HG02870 (cell line): ENCODE data around the gene SLC10A2.
A peak's percentile ranks its signal among the peaks of the same experiment; 100 is the strongest.
"Not testable (repeated sequence)": the region's sequence is repeated elsewhere in the genome, so short reads cannot be mapped to it uniquely, and the experiment has no call there.

Experiments used
- ATAC-seq: cut with Tn5 transposase; IDR thresholded peaks from one replicate; pipeline ENCODE4 v1.9.1; 2021; ENCODE audit warnings: mild to moderate bottlenecking, moderate library complexity; ENCODE audit not compliant: unreplicated experiment

Gene SLC10A2, protein sequence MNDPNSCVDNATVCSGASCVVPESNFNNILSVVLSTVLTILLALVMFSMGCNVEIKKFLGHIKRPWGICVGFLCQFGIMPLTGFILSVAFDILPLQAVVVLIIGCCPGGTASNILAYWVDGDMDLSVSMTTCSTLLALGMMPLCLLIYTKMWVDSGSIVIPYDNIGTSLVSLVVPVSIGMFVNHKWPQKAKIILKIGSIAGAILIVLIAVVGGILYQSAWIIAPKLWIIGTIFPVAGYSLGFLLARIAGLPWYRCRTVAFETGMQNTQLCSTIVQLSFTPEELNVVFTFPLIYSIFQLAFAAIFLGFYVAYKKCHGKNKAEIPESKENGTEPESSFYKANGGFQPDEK

DNA sequence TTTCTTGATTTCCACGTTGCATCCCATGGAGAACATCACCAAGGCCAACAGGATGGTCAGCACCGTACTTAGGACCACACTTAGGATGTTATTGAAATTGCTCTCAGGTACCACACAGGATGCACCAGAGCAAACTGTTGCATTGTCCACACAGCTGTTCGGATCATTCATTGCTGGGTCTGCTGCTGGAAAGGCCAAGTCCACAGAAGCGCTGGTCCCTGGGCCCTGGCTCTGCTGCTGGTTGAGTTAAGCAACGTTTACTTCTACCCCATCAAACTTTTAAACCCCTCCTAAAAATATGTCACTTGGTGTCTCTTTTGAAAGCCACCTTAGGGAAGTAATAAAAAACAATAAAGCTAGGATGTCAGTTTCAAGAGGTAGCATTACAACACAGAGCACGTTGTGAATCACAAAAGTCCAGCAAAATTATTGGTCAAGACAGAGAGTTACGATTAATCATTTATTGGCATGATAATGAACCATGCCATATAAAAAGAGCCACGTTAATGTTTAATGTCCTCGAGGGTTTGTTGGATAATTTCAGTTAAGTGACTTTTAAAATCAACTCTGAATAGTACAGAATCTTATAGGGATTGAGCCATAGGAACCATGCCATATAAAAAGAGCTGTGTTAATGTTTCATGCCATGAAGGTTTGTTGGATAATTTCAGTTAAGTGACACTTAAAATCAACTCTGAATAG lies at the start of gene SLC10A2:
Gene SLC10A2, minus strand, starts transcription at position 339 of the 702 bp plus-strand sequence. Its CDS starts 168 bp downstream, at position 171.
- no peak for ATAC-seq

DNA sequence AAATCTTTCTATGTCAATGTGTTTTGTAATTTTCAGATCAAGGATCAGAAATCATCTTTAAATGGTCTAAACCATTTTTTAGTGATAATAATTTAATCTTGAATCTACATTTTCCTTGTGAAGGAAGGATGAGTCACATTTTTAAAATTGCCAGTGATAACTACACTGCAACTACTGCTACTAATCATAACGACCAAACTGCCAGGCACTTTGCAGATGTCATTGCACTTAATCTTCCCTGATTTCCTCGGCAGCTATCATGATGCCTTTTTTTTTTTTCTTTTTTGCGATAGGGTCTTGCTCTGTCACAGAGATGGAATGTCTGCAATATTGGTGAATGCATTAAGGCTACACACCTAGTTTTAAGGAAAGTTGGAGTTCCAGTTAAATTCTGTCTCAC lies 41.4 kb upstream of the SLC10A2 start:
- no peak for ATAC-seq

DNA sequence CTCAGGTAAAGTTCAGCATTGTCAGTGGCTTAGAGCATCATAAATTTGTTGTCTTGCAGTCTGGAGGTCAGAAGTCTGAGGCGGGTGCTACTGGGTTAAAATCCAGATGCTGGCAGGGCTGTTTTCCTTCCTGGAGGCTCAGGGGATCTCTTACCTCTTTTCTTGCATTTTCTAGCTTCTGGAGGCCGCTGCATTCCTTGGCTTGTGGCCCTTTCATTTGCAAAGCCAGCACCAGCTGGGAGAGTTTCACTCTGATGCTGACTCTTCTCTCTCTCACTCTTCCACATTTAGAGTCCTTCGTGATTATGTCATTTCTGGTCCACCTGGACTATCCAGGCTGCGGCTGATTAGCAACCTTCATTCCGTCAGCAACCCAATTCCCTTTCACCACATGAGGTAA lies 38.1 kb upstream of the SLC10A2 start:
- no peak for ATAC-seq

DNA sequence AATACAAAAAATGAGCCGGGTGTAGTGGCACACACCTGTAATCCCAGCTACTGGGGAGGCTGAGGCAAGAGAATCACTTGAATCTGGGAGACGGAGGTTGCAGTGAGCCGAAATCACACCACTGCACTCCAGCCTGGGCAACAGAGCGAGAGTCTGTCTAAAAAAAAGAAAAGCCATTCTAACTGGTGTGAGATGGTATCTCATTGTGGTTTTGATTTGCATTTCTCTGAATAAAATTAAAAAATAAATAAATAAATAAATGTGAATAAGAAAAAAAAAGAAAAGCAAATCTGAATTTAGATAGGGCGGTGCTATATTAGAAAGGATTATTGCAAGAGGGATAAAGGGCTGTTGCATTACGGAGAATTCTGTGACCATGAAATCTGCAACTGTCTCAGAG lies 37.2 kb upstream of the SLC10A2 start:
- ATAC-seq: not testable (repeated sequence)

DNA sequence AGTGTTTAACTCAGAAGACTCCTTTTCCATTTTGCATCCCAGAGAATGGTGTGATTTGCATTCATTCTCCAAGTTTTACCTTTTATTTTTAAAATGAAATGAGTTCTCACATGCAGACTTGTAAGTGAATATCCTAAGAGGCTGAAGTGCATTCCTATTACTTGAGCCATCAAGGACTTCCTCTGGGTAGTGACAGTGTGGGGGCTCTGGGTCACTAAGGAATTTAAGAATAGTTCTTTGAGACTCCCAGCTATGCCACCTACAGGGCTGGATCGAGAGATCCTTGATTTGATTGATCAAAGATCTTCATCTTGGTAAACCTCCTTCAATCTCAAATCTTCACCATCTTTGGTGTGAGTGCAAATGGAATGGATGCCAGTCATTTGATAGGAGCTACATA lies 36.3 kb upstream of the SLC10A2 start:
- ATAC-seq: no peak

DNA sequence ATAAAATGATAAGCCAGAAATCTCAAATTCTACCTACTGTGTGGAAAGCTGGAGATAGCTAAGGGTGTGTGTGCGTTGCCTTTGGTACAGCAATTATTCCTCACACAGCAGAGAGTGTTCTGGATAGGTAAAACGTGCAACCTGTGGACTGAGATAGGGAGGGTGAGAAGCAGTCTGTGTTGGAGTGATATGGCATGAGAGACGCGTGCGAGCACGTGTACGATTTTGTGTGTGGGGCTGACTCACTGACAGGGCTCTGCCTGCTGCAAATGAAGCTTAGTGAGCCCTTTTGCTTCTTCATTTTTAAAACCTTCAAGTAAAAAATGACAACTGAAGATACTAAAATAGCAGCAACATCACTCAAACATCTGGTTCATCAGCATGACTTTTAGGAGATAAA lies 35.7 kb upstream of the SLC10A2 start:
- no peak for ATAC-seq

DNA sequence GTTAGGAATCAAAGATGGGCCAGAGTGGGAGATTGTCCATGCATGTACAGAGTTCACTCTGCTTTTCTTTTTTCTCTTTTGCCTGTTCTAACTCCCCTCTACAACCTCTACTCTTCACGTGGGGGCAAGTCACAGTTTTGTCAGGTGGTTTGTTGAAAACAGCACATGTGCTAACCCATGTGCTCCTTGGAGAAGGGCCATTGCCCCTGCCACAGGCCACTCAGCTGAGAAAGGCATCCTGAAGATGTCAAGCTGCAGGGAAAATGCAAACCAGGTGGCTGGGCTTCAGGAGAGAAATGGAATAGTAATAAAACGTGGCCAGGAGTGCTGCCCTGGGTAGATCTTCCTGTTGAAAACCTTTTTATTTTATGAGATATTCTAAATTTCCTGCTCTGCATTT lies 35.3 kb upstream of the SLC10A2 start:
- ATAC-seq: no peak

DNA sequence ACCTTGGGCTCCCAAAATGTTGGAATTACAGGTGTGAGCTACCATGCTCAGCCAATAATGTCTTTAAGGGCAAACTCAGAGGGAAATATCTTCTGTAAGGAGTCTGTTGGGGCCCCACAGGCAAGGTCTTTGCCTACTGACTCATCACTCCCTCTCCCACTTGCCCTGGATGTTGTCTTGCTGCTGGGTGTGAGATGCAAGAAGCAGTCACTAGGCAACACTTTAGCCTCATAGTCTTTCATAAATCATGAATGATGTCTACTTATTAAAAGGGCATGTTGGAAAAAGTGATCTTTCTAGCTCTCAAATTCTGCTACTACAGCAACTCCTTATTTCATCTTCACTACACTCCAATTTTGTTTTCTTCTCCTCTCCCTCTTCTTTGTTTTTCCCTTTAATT lies 34.6 kb upstream of the SLC10A2 start:
- ATAC-seq: no peak

DNA sequence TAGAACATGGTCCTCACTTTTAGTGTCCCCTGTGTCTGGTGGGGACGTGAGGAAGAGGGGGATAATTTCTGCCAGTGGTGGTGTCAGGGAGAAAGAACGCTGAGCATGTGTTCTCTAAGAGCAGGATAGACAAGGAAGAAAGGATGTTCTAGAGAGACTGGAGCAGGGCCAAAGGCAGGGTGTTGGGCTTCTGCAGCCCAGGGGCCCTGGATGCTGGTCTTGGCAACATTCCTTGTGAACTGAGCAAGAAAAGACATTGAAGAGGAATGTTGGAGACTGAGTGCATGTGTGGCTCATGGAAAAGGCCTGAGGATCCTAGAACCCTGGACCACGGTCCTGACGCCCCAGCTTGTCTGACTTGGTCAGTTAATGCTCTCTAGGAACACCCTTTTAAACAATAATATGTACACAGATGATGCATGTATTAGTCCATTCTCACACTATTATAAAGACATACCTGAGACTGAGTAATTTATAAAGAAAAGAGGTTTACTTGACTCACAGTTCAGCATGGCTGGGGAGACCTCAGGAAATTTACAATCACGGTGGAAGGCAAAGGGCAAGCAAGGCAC lies 33.6 kb upstream of the SLC10A2 start:
- no peak for ATAC-seq

DNA sequence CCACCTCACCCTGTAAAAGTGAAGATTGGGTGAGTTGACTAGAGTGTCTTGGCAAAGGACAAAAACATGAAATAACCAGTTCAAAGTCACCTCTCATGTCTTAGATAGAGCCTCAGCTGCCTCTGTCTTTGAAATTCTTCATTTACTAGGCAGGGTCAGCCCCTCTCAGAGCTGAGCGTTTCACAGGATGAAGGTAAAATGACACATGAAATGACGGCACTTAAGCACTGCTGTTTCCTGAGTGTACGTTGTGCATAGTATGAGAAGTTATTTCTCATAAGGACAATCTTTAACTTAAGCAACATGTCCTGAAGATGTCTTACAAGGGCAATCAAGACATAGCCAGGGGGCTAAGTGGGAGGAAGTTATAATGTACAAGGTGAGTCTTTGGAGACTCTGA lies 32.3 kb upstream of the SLC10A2 start:
- no peak for ATAC-seq

DNA sequence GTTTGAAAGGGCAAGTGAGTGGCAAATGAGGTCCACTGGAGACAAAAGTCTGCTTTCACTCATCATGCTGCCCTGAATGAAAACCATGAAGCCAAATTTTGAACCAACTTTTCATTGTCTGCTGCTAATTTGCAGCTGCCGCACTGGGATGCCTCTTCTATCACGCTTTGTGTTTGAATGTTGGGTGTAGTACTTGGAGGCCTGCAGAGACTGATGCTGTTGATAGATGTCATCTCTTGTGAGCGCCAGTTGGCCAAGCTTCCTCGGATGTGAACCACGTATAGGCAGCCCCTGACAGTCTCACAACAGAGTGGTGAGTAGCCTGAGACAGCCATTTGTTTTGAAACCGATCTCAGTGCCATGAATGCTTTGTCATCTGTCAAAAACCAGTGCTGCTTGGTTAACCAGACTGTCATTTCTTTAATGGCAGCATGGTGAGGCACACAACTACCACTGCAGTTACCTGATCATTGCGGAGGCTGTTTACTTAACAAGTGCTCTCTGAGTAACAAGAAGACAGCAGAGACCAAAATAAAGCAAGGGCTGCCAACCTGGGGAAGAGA lies 31.2 kb upstream of the SLC10A2 start:
- no peak for ATAC-seq

DNA sequence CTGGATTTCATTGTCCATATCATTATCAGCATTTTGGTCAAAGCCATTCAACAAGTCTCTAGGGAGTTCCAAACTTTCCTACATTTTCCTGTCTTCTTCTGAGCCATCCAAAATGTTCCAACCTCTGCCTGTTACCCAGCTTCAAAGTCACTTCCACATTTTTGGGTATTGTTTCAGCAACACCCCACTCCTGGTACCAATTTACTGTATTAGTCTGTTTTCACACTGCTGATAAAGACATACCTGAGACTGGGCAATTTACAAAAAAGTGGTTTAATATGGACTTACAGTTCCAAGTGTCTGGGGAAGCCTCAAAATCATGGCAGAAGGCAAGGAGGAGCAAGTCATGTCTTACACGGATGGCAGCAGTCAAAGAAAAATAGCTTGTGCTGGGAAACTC lies 27.4 kb upstream of the SLC10A2 start:
- ATAC-seq: not testable (repeated sequence)

DNA sequence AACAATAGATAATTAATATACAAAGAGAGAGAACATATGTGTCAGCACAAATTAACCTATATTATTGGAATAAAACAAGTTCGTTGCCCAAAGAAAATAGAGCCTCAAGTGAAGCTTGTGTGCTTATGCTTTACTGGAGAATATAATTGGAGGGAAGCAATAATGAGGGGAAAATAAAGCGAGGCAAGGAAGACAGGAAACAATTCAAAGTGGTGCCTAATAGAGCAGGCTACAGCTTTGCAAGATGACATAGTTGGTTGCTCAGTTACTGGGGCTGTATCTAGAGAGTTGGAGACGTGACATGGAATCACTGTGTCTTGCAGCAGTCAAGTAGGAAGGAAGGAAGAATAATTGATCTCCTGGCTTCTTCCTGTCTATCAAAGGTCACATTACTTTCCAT lies 21.1 kb upstream of the SLC10A2 start:
- ATAC-seq: no peak

DNA sequence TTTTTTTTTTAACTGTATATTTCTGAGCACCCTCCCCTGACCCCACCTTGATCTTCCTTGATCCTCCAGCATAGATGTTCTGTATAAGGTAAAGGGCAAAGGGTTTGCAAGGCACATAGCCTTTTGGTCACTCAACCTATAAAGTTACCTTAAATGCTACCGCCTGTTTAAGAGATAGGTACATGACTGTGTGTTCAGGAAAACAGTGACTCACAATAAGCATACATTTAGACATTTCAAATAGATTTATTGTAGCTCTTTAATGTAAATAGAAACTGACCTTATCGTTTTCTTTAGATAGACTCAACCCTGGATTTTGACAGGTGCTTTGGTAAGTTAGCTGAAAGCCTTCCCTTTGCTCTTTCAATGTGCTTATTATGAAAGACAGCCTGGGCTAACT lies 15.2 kb upstream of the SLC10A2 start:
- no peak for ATAC-seq

DNA sequence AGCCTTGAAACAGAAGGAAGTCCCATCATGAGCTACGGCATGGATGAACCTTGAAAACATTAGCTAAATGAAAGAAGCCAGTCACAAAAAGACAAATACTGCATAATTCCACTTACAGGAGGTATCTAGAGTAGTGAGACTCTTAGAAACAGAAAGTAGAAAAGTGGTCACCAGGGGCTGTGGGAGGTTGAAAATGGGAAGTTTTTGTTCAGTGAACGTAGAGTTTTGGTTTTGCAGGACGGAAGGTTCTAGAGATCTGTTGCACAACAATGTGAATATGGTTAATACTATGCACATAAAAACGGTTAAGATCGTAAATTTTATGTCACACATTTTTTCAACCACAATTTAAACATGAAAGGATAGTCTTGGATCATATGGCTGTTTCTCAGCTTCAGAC lies 11.9 kb upstream of the SLC10A2 start:
- peak; percentile 85 for ATAC-seq

DNA sequence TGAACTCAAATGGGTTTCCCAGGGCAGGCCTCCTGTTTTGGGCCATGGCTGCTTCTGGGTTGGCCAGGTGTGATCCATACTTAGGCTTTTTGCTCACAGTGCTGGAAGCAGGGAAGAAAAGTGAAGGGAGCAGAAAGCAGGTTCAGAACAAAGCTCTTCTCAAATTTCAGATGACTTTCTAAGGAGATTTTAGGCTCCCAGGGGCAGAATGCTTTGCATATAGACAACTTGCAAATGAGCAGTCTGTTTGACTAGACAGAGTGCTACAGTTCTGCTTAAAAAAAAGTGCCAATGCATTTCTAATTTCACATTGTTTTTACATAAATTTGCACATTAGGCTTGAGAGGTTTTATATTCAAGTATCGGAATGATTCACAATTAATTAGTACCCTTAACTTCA lies 2.6 kb upstream of the SLC10A2 start:
- no peak for ATAC-seq

DNA sequence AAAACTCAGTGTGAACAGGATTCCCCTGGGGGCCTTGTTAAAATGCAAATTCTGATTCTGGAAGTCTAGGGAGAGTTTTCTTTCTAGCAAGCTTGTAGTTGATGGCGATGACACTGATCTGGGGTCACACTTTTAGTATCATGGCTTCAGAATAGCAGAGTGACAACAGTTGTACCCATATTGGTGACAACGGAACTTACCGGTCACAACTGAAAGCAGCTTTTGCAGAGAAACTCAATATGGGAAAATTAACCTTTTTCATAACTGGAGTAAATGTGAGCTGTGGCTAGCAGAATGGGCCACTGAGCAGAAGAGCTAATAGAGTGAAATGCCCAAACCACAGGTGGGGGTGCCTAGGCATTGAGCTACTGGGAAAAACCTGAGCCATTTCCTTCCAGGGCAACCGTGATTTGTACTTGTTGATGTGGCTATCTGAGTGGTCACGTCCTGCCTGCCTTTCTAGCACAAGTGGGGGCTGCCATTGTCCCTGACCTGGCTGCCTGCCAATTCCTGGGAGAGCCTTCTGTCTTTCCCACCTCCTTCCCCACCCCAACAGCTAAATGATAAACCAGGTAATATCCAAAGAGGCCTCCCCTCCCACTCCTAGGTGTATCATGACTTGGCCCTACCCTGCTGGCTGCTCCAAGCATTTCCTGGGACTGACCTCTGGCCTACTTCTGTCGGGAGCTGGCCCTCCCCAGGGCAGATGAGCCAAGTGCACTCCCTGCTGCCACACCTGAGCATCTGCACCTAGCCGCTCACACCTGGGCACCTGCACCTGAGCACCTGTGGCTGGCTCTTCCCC lies 1.7 kb upstream of the SLC10A2 start:
- ATAC-seq: peak; percentile 78

DNA sequence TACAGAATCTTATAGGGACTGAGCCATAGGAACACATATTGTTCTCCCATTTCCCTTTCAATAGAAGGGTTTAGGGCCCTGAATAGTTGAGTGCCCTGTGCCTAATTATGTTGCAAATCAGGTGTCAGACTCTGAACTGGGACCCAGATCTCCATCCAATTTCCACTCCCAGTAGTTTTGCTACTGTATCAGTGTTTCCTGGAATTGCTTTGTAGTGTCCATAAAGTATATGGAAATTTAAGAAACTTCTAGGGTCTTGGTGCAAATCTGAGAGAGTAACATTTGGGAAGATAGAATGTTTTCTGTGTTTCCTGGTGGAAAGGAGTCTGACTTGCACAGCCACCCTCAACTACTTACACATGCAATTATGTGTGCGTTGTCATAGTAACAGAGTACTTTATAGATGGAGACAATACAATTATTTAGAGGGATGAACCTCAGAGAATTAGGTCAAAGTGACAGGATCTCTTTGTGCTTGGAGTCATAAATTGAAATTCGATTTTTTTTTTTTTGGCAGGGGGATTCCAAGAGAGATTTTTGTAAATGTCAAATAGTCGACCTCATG lies 646 bp upstream of the SLC10A2 start:
- ATAC-seq: no peak

DNA sequence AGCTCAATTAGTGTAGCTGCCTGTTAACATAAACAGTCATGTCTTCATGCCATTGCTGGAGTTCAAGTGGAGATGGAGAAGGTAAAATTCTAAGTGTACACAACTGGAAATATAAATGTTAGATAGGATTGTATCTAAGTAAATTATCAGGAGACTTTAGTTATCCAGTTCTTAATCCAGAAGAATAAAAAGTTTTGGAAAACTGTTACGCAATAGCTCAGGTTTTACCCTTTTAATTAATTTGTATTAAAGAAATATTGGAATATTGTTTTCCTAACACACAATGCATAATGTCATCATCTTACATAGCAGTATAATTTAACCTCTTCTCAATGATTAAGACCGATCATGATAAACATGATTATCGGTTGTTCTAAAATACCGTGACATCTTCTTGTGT lies 2.8 kb downstream of the SLC10A2 start:
- ATAC-seq: no peak

DNA sequence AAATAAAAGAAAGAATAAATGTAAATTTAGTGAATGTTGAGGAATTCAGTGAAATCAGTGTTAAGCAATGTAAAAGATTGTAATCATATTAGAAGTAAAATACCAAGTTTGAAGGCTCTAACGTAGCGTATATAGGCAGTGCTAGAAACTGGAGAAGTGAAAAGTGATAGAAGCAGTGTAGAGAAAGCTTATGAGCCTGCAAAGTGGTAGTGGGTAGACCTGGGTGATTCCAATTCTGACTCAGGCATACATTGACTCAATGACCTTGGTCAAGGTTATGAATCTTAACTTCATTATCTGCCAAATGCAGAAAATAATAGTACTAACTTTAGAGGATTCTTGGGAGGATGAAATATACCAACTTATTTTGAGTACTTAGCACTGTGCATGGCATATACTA lies 4.1 kb downstream of the SLC10A2 start:
- ATAC-seq: no peak

DNA sequence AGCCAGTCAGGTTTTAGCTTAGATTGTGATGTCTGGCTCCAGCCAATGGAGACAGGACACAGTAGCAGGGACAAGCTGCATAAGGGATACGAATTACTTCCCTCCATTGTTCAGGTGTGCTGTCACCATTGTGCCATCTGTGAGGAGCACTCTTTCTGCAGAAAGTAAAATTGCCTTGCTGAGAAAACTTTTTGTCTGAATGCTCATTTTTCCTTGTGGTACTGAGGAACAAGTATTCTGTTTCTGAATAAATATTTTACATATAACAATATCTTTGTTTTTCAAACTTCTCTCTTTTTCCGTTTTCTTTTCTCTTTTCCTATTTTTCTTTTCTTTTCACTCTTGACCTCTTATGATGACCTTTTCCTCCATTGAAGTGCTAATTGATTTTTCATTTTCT lies 10.2 kb downstream of the SLC10A2 start:
- ATAC-seq: no peak
